NAMALWA (cell line): ENCODE measurements around the gene PROSER3.

ENCODE experiments used
- DNase-seq: peaks from one replicate; pipeline ENCODE4 v3.0.0-alpha.2; 2015; ENCODE audit warnings: low spot score

Gene PROSER3

DNA sequence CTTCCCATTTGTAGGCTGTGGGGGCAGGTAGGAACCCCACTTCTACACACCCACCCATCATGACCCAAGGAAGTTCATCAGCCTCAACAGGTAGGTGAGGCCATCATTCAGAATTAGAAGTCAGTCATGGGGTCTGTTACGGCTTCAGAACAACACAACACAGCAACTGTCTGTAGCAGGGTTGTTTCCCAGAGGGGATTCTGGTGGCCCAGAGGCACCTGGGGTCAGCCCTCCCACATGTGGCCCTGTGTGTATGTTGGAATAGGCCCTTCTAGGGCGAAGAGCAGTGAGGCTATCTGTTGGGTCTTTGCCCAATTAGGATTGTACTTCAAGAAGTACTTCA is 19.1 kb upstream of the PROSER3 start:
- no peak for DNase-seq

DNA sequence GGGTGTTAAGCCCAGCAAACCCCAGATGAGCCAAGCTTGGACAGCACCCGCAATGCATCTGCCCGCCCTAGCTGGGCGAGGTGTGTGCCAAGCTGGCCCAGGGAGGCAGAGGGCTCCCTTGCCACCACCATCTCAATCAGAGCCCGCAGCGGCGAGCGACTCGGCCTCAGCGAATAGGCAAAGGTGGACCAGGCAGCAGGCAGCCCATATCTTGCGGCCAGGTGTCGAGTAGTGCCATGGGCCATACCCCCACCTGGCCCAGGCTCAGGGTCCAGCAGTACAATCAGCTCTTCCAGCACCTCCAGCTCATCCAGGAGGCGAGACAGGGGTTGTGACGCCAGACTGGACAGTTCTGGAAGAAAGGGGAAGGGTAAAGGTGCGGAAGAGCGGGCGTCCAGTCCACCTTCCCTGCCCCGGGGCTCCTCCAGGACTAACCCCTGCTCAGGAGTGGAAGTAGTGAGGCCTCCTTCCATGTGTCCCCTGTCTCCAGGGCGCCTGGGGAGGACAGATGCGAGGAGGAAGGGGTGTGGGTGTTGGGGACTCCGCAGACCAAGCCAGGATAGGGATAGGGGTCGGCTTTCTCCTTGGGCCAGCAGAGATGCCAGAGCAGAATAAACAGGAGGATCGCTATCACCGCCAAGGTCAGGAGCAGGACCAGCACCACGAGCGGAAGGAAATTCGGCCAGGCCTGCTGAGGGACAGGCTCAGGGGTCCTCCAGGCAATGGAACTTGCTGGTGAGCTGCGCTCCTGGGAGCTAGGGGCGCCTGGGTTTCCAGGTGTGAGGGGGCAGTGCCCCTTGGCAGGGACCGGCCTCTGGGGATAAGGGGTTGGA is 18.5 kb upstream of the PROSER3 start:
- DNase-seq: no peak

DNA sequence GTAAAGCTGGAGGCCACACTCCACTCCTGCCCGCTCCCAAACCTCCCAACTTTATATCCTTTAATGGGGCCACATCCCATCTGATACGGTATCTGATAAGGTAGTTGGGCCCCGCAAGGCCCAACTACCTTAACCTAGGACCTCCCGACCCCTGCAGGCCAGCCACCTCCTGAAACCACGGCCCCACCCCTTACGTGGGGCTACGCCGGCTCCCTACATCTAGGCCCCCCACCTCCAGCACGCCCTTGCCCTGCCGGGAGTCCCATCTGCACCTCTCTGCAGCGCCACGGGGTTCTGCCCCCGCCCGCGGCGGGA is 17.9 kb upstream of the PROSER3 start:
- no peak for DNase-seq

- peak; percentile 97 for DNase-seq
These were observed 17.4 kb upstream of the PROSER3 start for GRCh38 chr19:35740423-35741202.

GRCh38 chr19:35741203-35741515 is 16.8 kb upstream of the PROSER3 start:
- DNase-seq: no peak

DNA sequence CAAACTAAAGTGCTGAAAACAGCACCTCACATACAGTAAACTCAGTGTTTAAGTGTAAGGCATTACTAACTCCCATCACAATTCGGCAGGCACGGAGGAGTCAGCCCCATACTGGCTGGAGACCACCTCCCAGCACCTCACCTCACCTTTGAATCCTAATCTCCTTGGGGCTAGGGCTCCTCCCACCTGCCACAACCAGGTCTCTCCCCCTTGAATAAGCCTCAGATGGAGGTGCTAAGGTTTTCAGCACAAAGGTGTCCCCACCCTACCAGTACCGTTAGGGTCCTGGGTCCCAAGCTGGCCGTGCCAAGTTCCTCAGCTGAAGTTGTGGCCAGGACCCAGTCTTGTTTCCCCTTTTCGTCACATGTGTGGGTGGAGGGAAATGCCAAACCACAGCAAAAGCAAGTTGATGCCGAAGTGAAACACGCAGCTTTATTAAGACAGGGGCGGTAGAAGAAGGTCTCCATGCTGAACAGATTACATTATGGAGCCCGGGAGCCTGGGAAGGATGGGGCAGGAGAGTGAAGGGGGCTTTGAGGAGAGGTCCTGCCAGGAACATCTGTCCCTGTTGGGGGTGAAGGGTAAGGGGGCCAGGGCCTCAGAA is 15.8 kb upstream of the PROSER3 start, which contains the start of gene IGFLR1:
Gene IGFLR1 (minus strand): TSS at position 332 of the 604 bp plus-strand sequence. CDS start 1,272 bp downstream, outside the sequence.
- peak; percentile 84 for DNase-seq

DNA sequence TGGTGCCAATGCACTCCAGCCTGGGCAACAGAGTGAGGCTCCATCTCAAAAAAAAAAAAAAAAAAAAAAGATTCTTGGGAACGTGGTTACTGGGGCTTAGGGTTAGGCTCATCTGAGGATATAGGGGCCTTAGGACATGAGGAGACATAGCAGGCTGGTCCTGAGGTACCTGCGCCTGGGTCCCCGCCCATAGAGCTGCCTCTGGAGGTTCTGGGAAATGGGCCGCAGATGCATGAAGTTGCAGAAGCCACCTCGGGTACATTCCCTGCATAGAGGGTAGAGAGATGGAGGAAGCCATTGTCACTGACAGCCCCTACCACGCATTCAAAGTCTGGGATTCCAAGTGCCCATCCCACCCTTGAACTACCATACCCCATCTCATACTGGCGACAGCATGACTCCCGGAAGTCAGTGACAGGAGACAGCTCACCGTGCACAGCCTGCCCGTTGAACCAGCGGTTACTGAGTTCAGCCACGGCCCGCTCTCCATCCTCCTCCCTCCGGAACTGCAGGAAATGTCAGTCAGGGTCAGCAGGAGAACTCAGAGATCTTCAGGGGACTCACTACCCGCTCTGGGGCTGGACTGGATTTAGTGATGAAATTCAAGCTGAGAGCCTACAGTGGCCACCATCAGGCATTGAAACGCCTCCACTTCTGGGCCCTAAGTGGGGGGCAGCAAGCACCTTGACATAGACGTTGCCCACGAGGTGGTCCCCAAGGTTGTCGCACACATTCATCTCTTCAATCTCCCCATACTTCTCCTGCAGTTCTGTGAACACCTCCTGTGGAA is 14.1 kb upstream of the PROSER3 start:
- DNase-seq: no peak

- peak; percentile 97 for DNase-seq
These were observed 13.3 kb upstream of the PROSER3 start for GRCh38 chr19:35744430-35745327.

- peak; percentile 99 for DNase-seq
These were observed 12.5 kb upstream of the PROSER3 start, which contains the start of the genes PSENEN and U2AF1L4 for GRCh38 chr19:35745328-35746086. PSENEN (plus strand) TSS chr19:35745651; CDS start chr19:35745931, 280 bp downstream. U2AF1L4 (minus strand) TSS chr19:35745418; CDS start chr19:35745391, 27 bp downstream.

GRCh38 chr19:35746087-35746462 is 11.9 kb upstream of the PROSER3 start:
- no peak for DNase-seq

DNA sequence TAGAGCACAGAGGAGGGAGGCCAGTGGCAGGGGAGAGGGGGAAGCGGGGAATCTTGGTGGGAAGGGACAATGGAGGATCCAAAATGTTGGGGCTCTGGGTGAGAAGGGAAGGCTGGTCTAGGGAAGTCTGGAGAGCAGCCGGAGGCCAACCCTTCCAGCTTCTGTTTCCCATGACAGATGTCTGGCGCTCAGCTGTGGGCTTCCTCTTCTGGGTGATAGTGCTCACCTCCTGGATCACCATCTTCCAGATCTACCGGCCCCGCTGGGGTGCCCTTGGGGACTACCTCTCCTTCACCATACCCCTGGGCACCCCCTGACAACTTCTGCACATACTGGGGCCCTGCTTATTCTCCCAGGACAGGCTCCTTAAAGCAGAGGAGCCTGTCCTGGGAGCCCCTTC is 11.4 kb upstream of the PROSER3 start:
- DNase-seq: no peak

- peak; percentile 100 for DNase-seq
These were observed 9.6 kb upstream of the PROSER3 start, which contains the start of gene LIN37 for GRCh38 chr19:35748106-35749020. LIN37 (plus strand) TSS chr19:35748576; CDS start chr19:35748725, 149 bp downstream.

DNA sequence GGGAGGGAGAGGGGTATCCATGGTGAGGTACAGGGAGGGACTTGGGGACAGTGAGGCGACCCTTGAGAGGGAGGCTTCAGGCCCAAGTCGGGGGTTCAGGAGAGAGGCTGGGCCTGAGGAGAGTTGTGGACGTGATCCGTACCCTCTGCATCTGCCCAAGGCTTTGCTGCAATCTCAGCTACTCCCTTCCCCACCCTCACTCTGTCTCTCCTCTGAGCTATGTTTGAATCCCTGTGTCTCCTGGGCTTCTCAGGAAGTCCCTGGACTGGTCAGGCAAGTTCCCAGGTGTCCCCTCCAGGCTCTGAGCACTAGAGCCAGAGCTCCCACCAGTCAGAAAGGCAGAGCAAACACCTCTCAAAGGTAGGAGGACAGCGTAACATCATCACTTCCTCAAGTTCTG is 7.8 kb upstream of the PROSER3 start:
- no peak for DNase-seq

DNA sequence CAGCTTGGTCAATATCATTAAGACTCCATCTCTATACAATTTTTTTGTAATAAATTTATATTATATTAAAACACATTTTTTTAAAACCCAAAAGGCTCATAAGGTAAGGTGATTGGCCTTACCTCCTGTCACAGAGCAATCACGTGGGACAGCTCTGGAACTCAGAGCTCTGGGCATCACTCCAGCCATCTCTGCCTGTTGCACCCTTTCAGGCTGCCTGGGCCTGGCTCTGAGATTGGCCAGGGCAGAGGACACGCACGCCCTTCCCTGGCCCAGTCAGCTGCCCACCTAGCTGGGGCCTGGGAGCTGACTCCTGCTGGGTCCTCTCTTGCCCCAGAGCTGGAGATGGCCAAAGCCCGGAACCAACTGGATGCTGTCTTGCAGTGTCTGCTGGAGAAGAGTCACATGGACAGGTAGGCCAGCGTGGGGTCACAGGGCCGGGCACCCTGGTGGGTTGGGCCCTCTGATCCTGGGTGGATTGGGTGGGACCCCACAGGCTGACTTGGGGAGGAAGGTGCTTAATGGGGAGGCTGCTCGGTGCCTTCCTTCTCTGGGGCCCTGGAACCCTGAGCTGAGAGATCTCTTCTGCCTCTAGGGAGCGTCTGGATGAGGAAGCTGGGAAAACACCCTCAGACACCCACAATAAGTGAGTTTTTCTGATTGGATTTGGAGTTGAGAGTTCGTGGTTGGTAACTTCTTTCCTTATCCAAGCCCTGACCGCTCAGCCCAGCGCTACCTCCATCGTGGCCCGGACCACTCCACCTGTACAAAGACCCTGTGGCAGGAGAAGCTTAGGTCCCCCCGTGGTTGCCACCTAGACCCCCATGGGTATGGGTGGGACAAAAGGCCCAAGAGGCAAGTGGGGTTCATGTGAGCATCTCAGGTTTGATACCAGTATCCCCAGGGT is 5.9 kb upstream of the PROSER3 start:
- DNase-seq: no peak

GRCh38 chr19:35752746-35753350 is 5.1 kb upstream of the PROSER3 start:
- DNase-seq: no peak

- DNase-seq: no peak
These were observed 4.2 kb upstream of the PROSER3 start for GRCh38 chr19:35753634-35754369.
